ENCODE results near the gene SMYD4.
A peak's percentile ranks its signal among the peaks of the same experiment; 100 is the strongest.
"Not testable (repeated sequence)": the region's sequence is repeated elsewhere in the genome, so short reads cannot be mapped to it uniquely, and the experiment has no call there.

Gene SMYD4, protein sequence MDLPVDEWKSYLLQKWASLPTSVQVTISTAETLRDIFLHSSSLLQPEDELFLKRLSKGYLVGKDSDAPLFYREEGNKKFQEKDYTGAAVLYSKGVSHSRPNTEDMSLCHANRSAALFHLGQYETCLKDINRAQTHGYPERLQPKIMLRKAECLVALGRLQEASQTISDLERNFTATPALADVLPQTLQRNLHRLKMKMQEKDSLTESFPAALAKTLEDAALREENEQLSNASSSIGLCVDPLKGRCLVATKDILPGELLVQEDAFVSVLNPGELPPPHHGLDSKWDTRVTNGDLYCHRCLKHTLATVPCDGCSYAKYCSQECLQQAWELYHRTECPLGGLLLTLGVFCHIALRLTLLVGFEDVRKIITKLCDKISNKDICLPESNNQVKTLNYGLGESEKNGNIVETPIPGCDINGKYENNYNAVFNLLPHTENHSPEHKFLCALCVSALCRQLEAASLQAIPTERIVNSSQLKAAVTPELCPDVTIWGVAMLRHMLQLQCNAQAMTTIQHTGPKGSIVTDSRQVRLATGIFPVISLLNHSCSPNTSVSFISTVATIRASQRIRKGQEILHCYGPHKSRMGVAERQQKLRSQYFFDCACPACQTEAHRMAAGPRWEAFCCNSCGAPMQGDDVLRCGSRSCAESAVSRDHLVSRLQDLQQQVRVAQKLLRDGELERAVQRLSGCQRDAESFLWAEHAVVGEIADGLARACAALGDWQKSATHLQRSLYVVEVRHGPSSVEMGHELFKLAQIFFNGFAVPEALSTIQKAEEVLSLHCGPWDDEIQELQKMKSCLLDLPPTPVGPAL

DNA sequence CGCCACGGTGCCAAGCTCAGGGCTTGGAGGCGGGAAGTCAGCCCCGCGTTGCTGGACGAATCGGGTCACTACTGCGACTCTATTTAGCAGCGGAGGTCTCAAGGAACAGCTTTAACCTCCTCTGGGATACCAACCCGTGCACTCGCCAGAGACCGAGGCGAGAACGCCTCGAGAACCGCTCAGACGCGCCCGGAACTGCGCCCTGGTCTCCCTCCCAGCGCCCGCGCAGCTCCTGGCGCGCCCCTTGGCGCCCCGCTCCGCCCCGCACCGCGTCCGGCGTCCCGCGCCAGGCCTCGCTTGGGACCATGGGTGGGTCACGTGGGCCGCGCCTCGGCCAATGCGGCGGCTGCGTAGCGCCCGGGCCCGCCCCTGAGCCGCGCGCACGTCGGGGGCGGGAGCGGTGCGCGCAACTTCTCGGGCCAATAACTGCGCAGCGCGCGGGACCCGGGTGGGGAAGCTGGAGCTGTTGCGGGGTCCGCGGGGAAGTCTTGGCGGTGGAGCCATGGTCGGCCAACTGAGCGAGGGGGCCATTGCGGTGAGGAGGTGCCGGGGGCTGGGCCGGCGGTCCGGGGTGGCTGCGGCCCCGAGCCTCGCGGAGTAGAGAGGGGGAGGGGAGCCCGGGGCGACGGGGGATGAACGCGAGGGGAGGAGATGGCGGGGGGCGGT is at the start of gene SMYD4, which contains the start of gene RPA1:
Gene SMYD4 (minus strand): TSS at position 311 of the 666 bp plus-strand sequence. CDS start 1,908 bp downstream, outside the sequence.
Gene RPA1 (plus strand): TSS at position 414 of the 666 bp plus-strand sequence. CDS start 89 bp downstream, at position 503.
- peak; percentile 83 to 88 for DNase-seq

DNA sequence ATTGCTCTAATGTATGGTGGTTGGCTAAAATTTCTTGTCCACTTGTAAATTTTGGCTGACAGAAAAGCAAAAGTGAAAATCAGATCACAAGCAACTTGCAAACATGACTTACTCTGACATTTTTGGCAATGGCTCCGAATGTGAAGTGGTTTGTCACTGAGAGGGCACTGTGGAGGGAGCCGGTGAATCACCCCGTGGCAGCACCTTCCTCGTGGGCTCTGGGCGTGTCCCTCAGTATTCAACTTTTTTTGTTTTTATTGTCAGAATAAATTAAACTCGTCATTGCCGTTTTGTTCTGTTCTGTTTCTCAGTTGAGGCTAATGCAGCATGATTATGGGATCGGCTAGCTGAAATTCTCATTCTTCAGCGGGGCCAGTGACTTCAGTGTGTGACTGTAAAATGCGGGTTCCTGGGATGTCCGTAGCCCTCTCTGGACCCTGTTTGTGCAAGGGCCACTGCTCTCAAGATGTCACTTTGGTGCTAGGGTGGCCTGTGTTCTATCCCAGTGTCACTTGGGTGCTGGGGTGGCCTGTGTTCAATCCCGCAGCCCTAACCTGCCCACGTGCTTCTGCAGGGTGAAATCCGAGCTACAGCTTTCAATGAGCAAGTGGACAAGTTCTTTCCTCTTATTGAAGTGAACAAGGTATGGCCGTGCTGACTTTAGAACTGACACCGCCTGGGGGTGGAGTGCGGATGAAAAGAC is 48.9 kb upstream of the SMYD4 start:
- peak in 1 of 2 donors; percentile 26 for DNase-seq

DNA sequence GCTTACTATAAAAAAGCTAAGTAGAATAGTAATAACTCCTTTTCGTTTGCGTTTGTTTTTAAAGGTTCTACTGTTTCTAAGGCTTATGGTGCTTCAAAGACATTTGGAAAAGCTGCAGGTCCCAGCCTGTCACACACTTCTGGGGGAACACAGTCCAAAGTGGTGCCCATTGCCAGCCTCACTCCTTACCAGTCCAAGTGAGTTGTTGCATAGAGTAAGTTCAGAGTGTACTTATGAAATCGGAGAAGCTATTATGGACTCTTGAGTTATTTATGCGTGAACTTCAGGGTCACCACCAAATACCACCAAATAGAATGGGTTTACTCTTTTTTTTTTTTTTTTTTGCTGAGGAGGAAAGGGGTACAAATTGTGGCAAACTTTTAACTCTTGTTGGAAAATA is 45.9 kb upstream of the SMYD4 start:
- DNase-seq, result no peak

DNA sequence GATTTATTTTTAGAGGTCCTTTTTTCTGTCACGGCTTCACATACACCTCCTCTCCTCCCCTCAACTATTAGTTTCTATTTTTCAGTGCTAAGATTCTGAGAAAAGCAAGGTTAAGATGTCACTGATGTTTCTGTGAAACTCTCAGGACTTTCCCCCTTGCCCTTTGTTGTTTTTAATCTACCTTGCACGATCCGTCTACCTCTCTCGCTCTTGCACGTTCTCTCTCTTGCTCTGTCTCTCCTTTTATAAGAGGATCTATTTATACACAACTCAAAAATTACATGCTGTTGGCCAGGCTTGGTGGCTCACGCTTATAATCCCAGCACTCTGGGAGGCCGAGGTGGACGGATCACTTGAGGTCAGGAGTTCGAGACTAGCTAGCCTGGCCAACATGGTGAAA is 43.7 kb upstream of the SMYD4 start:
- peak; percentile 23 to 77 for DNase-seq

DNA sequence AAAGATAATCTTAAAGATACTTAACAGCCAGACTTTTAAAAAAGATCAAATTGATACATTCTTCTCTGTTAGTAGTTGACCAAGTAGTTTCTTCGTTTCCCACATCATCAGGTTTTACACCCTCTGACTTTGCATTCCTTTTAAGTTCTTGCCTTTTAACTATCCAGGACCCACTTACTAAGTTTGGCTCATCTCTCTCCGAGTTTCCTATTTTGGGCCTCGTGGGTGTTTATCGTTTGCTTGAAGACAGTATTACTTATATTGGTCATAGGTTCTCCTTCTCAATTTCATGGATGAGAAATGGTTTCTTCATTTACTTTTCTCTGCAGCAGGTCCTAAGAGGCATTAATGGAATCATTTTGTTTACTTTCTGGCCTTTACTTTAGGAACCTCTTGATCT is 43.3 kb upstream of the SMYD4 start:
- no peak for DNase-seq

DNA sequence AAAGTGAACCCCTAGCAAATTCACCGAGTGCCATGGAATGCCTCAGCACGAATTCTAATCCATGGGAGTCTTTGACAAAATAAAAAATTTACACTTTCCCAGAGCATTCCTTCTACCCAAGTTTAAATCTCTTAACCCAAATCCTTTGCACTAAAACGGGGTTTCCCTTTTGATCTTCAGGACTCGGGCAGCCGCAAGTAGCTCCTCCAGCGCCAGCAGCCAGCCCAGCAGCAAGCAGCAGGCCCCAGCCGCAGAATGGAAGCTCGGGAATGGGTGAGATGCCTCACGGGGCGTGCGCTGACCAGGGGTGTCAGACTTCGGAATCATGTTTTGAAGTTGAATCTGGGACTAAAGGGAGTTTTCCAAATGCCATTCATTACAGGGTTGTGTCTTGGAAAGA is 42.6 kb upstream of the SMYD4 start:
- DNase-seq, result no peak

DNA sequence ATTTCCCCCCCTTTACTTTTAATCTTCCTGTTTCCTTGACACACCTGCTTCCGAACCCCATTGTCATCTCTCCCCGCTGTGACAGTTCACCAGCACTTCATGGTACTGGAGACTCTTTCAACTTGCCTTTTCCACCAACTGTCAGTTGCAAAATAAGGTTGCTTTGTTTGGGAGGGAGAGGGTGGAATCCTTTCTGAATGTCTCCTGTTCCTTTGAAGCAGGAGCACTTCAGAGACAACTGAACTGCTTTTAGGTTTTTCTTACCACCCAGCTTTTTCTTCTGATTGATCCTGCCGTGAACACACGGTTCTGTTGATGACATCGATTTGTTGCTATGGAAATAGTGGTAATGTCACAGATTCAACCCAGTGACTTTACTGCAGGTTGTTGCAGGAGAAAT is 42.1 kb upstream of the SMYD4 start:
- DNase-seq, result peak; percentile 66 to 84

DNA sequence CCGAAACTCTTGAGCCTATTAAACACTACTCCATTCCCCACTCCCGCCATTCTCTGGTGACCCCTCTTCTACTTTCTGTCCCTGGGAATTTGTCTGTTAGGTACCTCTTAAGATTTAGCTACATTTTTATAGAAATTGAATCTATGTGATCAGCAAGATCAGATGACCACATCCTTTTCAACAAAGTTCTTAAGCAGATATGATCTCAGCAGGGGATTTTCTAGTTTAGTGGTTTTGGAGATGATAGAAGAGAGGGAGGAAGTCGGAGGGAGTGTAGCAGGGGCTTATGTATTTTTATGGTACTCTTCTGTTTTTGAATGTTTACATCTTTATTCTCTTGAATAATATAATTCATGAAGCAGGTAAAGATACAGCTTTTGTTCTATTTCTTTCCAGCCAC is 40.9 kb upstream of the SMYD4 start:
- peak in 1 of 2 donors; percentile 84 for DNase-seq

DNA sequence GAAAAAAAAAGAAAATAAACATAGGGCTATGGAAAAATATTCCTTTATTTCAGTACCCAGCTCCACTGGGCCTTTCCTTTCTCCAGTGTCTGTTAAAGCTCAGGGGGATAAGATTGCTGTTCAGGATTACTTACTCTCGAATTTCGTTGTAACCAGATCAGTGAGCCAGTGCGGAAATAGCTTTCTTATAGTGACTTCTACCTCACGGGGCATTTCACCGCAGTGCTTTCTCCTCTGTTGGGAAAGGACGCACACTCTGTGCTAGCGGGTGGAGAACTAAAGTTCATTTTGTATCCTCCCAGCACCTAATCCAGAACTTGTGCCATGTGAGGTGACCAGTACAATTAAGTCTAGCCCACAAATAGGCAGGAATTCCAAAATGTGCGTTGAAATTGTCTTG is 38.4 kb upstream of the SMYD4 start:
- no peak for DNase-seq

DNA sequence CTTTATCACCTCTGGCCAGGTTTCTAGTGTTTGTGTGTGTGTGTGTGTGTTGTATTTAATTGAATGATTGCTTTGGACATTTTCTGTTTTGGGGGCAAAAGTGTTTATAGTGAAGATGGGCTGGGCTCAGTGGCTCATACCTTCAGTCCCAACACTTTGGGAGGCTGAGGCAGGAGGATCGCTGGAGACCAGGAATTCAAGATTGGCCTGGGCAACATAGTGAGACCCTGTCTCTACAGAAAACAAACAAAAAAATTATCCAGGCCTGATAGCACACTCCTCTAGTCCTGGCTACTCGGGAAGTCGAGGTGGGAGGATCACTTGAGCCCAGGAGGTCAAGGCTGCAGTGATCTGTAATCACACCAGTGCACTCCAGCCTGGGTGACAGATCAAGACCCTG is 37.6 kb upstream of the SMYD4 start:
- DNase-seq, result no peak

DNA sequence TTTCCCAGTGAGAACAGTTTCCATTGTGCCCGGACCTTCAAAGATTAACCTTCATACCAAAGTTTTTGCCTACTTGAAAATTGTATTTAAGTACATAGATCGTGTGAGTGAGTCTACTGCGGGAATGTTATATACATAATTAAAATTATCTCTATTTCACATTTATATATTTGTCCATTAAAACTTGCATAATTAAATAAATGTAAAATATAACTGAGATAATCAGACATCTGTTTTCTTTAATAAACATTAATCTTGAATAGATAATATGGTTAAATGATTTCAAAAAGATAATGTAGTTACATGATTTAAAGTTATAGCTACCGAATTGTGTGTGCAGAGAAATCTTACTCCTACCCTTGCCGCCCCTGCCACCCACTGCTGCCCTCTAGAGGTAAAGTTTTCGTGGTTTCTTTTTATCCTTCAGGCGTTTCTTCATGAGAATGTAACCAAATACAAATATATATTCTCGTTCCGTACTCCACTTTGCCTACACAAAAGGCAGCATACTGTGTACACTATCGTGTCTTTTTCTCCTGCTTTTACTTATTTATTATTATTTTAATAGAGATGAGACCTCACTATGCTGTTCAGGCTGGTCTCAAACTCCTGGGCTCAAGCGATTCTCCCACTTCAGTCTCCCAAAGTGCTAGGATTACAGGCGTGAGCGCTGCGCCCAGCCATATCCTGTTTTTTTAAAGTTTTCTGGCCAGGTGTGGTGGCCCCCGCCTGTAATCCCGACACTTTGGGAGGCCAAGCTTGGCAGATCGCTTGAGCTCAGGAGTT is 35.7 kb upstream of the SMYD4 start:
- peak; percentile 62 to 80 for DNase-seq

DNA sequence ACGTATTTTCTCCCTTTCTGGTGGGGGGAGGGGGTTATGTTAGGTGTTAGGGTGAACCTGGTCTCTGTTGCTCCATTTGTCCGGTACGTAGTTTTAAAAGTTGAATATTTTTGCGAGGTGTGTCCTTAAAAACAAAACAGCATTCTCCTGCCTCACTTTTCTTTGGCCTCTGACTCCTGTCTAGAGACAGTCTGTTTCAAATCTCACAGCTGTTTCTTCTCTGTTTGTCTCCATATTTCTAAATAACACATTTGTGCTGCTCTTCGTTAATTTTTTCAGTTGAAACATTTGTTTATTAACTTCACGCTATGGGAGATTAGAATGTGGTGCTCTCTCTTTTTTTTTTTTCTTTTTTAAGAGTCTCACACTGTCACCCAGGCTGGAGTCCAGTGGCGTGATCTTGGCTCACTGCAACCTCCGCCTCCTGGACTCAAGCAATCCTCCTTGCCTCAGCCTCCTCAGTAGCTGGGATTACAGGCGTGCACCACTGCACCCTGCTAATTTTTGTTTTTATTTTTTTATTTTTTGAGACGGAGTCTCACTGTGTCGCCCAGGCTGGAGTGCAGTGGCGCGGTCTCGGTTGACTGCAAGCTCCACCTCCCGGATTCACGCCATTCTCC is 31.8 kb upstream of the SMYD4 start:
- no peak for DNase-seq

DNA sequence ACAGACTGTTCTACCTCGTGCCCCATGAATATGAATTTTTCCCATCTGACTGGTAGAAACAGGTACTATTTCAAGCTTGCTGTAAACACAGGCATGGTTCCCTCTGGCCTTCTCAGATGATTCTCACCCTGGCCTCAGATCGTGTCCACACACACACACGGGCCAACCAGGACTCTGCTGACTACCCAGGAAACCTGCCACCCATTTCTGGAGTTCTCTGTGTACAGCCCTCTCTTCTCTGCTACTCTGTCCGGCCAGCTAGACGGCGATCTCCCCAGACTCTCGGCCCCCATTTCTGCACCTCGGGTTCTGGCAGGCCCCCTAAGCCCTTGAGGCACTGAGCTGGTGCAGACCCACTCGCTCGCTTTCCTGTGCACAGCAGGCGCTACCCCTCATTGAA is 31.3 kb upstream of the SMYD4 start:
- DNase-seq, result no peak

DNA sequence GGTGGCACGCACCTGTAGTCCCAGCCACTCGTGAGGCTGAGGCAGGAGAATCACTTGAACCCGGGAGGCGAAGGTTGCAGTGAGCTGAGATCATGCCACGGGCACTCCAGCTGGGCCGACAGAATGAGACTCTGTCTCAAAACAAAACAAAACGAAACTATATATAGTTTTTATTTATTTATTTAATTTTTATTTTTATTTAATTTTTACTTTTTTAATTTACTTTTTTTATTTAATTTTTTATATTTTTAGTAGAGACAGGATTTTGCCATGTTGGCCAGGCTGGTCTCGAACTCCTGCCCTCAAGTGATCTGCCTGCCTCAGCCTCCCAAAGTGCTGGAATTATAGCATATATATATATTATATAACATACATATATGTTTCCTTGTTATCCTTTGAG is 26.8 kb upstream of the SMYD4 start:
- not testable (repeated sequence) for DNase-seq

DNA sequence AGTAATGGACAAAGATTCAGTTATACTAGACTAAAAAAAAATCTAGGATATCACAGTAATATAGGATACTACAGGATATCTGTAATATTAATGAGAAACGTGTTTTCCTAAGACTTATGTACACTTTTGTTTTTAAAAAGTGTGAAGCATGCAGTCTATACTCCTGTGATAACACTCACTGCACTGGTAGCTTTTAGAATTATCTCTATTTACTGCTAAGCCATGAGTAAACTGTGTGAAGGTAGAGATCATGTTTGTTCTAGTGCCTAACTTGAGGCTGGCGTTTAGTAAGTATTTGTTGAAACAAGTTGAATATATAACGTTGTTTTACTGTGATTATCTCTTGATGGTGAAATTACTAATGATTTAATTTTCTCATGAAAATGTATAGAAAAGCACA is 24.0 kb upstream of the SMYD4 start:
- no peak for DNase-seq

DNA sequence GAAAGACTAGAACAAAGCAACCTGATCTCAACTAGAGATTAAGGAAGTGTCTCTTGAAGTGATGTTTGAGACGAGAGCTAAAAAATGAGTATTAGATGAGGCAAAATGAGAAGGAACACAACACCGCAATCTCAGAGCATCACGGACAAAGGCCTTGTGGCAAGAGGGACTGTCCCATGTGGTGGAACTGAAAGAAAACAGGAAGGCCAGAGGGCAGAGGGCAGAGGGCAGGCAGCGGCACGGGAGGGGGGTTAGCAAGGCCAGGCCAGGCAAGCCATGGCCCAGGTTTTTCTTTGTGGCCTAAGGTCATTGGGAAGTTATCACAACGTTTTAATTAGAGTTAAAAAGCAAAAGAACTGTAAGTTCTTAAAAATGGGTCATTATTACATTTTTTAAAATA is 22.6 kb upstream of the SMYD4 start:
- DNase-seq, result no peak

DNA sequence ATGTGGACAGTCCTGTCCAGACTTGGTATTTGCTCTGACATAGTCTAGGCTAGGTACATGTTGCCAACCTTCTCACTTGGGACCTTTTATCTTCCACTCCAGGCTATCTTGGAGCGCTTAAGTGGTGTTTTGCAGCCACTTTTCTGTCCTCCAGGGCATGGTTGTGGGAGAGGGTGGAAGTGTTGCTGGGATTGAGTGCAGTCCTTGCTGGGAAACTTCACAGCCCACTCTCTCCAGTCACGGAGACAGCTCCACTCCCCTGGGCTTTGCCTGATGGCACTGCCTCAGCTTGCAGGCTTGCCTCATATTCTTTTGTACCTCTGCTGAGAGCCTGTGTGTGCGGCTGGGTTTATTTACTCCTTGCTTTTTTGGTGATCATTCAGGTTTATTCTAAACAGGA is 17.5 kb upstream of the SMYD4 start:
- no peak for DNase-seq

DNA sequence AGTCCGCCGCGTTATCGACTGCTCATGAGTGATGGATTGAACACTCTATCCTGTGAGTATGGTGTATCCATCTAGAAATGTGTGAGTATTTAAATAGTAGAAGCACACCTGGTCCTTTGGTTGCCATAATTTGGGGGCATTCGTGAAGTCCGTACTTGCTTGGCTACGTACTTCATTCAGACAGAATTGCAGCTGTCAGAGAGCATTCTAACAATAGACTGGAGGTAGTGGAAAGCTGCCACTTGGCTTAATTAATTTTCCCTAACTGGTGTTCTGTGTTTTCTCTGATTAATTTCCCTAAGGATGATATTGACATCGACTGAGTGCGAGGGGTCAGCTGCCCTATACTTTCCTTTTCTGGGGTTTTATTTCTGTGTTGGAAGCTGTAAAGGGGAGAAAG is 14.2 kb upstream of the SMYD4 start:
- DNase-seq, result no peak

DNA sequence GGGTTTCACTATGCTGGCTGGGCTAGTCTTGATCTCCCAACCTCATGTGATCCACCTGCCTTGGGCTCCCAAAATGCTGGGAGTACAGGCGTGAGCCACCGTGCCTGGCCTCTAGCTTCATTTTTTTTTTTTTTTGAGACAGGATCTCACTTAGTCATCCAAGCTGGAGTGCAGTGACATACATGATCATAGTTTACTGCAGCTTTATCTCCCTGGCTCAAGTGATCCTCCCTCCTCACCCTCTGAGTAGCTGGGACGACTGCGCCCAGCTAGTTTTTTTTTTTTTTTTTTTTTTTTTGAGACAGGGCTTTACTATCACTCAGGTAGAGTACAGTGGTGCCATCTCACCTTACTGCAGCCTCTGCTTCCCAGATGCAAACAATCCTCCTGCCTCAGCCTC is 9.8 kb upstream of the SMYD4 start:
- DNase-seq, result no peak

DNA sequence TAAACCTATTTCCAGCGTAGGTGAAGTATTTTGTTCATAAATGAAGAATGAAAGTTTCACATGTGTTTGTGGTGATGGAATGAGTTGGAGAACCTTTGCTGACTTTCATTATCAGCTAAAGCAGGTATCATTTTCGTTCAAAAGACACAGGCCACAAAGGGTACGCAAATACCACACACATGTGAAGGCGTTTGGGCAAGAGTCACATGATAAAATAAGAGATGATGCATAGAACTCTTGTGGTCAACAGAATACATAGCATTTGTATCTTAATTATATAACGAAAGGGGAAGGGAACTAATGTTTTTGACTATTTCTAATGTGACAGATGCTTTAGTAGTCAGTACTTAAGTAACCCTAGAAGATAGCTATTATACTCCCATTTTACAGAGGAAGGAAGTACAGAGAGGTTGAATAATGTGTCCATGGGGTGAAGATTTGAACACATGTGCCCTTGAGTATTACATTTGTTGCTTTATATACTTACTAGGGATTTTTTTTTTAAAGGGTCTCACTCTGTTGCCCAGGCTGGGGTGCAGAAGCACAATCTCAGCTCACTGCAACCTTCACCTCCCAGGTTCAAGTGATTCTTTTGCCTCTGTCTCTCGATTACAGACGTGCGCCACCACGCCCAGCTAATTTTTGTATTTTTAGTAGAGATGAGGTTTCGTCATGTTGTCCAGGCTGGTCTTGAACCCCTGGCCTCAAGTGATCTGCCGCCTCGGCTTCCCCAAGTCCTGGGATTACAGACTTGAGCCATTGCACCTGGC is 4.9 kb upstream of the SMYD4 start:
- DNase-seq, result peak in 1 of 2 donors; percentile 39

DNA sequence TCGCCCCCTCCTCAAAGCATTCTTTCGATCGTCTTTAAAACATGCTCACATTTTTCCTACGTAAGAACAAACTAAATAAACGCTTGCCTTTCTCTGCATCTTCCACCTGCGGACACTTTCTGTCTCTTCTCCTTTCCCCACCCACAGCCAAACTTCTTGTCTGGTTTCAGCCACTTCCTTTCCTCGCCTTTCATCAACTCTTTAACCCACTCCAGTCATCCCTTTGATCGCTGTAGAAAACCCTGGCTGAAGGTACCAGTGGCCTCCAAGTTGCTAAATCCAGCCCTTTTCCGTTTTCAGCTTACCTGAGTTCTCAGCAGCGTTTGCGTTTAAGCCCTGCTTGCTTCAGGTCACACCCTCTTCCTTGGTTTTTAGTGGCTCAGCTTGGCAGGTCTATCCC is 586 bp upstream of the SMYD4 start:
- DNase-seq, result peak in 1 of 2 donors; percentile 44
